Left lung (tissue), 10 donors: ENCODE measurements around the gene FAM210B. TPM values are rescaled to one million over a fixed set of nuclear protein-coding genes. Genes with fewer than 3 reads are reported as not detected.

Source experiments
- ATAC-seq: fragments of 200-7000 bp; cut with Tn5 transposase; one replicate; pipeline ENCODE4 v1.9.1; 2020; ENCODE audit warnings: moderate library complexity
- DNase-seq, 4 donors: peaks; one replicate each; pipeline ENCODE4 v3.0.0-alpha.2; 2013 to 2020
- H3K27ac ChIP-seq, 2 donors: fragments of 200-600 bp; sonication (generic) in 1 of 2; one replicate each; pipeline versions ENCODE4 v1.5.0 to v1.8.0; 2020 to 2021
- H3K27me3 ChIP-seq, 2 donors: fragments of 200-600 bp; sonication (generic) in 1 of 2; one replicate each; pipeline versions ENCODE4 v1.5.0 to v1.8.0; 2020 to 2021
- H3K36me3 ChIP-seq, 2 donors: fragments of 200-600 bp; sonication (generic) in 1 of 2; one replicate each; pipeline versions ENCODE4 v1.5.0 to v1.8.0; 2020 to 2021
- H3K4me1 ChIP-seq, 2 donors: fragments of 200-600 bp; one replicate each; pipeline ENCODE4 v1.8.0; 2021
- H3K4me3 ChIP-seq, 2 donors: fragments of 200-600 bp; sonication (generic) in 1 of 2; one replicate each; pipeline versions ENCODE4 v1.5.0 to v1.8.0; 2020 to 2021; ENCODE audit warnings: mild to moderate bottlenecking in 1 of 2
- H3K9me3 ChIP-seq, 2 donors: fragments of 200-600 bp; sonication (generic) in 1 of 2; one replicate each; pipeline versions ENCODE4 v1.5.0 to v1.8.0; 2020 to 2021
- intact Hi-C, 2 donors: fragments of 100-400 bp; cut with DNase I; formaldehyde crosslinking; loops; one replicate each; pipeline versions ENCODE4 v1.11.2 to v1.14.2; 2022
- polyA plus RNA-seq, 6 donors: library from polyadenylated mRNA; unstranded; fragments of 120-200 nt; gene quantifications; one replicate each; pipeline ENCODE4 v1.2.1, GENCODE V29; 2013; ENCODE audit not compliant: insufficient read length in 6 of 6
- total RNA-seq, 2 donors: library from RNA; stranded (reverse); fragmentation: NEBNext Ultra II Directional; extraction: Animal tissue kit (Norgen Biotek cat#: 25700); gene quantifications; one replicate each; pipeline ENCODE4 v1.2.1, GENCODE V29; 2021
- TF ChIP-seq, protein P1 (sequence below), 2 donors: fragments of 200-600 bp; sonication (generic) in 1 of 2; IDR thresholded peaks; one replicate each; pipeline versions ENCODE4 v1.5.0 to v1.8.0; 2021; ENCODE audit warnings: antibody characterized with exemption in 2 of 2
- donor health status: DM: no; HTN: yes; CAD: no.
- donor health status: DM: no; HTN: no; CAD: no.

The FAM210B gene
- total and polyA plus RNA-seq, 8 donors, result 32.0 to 68.9 (median 64.4) TPM

- TF ChIP-seq, protein P1, sequence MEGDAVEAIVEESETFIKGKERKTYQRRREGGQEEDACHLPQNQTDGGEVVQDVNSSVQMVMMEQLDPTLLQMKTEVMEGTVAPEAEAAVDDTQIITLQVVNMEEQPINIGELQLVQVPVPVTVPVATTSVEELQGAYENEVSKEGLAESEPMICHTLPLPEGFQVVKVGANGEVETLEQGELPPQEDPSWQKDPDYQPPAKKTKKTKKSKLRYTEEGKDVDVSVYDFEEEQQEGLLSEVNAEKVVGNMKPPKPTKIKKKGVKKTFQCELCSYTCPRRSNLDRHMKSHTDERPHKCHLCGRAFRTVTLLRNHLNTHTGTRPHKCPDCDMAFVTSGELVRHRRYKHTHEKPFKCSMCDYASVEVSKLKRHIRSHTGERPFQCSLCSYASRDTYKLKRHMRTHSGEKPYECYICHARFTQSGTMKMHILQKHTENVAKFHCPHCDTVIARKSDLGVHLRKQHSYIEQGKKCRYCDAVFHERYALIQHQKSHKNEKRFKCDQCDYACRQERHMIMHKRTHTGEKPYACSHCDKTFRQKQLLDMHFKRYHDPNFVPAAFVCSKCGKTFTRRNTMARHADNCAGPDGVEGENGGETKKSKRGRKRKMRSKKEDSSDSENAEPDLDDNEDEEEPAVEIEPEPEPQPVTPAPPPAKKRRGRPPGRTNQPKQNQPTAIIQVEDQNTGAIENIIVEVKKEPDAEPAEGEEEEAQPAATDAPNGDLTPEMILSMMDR (IDR thresholded peaks at IDR 0.05), result no peak
- H3K27me3 ChIP-seq, result peaks cover 0 to 43% of the 10 kb centered on the region in 2 donors
- H3K36me3 ChIP-seq, result no peaks in the 10 kb centered on the region
- no peak overlapping the region for H3K4me3 ChIP-seq
- no peaks in the 10 kb centered on the region for H3K4me1 ChIP-seq
- H3K27ac ChIP-seq, result no peak overlapping the region
- DNase-seq (no peak), ATAC-seq (no peak)
- intact Hi-C loops, result no loop called here
- no peaks in the 10 kb centered on the region for H3K9me3 ChIP-seq
Measured at GRCh38 chr20:56350842-56351241, 7.9 kb upstream of the FAM210B start.

GRCh38 chr20:56352345-56353055, 6.3 kb upstream of the FAM210B start:
- no peak for DNase-seq
- intact Hi-C loops, result no loop called here
- H3K27me3 ChIP-seq, result peaks cover 0 to 29% of the 10 kb centered on the region in 2 donors
- H3K4me3 ChIP-seq, result no peak overlapping the region
- no peaks in the 10 kb centered on the region for H3K9me3 ChIP-seq
- no peak for ATAC-seq
- H3K36me3 ChIP-seq, result no peaks in the 10 kb centered on the region
- H3K27ac ChIP-seq, result no peak overlapping the region
- TF ChIP-seq, protein P1 (IDR thresholded peaks at IDR 0.05), result no peak
- H3K4me1 ChIP-seq, result no peaks in the 10 kb centered on the region

GRCh38 chr20:56353356-56353755, 5.4 kb upstream of the FAM210B start:
- no peak overlapping the region for H3K27ac ChIP-seq
- H3K4me3 ChIP-seq, result no peak overlapping the region
- H3K4me1 ChIP-seq, result peaks cover 2 to 3% of the 10 kb centered on the region in 2 donors
- H3K9me3 ChIP-seq, result no peaks in the 10 kb centered on the region
- H3K36me3 ChIP-seq, result no peaks in the 10 kb centered on the region
- ATAC-seq, result no peak
- TF ChIP-seq, protein P1 (IDR thresholded peaks at IDR 0.05), result no peak
- peaks cover 0 to 22% of the 10 kb centered on the region in 2 donors for H3K27me3 ChIP-seq
- DNase-seq, result no peak
- intact Hi-C loops, result no loop called here

DNA sequence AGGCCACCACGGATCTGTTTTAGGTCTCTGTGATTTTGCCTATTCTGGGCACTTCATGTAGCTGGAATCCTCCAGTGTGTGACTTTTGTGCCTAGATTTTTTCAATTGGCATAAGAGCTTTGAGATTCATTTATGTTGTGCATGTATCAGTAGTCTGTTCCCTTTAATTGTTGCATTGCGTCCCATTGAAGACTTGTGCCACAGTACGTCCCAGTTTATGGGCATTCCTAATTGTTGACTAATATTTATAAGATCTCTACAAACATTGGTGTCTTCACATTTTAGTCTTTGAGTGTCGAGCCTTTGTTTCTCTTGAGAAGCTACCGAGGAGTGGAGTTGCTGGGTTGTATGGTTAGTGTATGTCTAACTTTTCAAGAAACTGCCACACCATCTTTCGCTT, 704 bp upstream of the FAM210B start:
- peak overlapping the region in 1 of 2 donors; percentile 70 for H3K4me3 ChIP-seq
- H3K4me1 ChIP-seq, result peaks cover 3 to 21% of the 10 kb centered on the region in 2 donors
- DNase-seq, result no peak
- TF ChIP-seq, protein P1 (IDR thresholded peaks at IDR 0.05), result no peak
- no peaks in the 10 kb centered on the region for H3K36me3 ChIP-seq
- intact Hi-C loops, result no loop called here
- no peak for ATAC-seq
- H3K9me3 ChIP-seq, result no peaks in the 10 kb centered on the region
- no peak overlapping the region for H3K27ac ChIP-seq
- H3K27me3 ChIP-seq, result no peaks in the 10 kb centered on the region

DNA sequence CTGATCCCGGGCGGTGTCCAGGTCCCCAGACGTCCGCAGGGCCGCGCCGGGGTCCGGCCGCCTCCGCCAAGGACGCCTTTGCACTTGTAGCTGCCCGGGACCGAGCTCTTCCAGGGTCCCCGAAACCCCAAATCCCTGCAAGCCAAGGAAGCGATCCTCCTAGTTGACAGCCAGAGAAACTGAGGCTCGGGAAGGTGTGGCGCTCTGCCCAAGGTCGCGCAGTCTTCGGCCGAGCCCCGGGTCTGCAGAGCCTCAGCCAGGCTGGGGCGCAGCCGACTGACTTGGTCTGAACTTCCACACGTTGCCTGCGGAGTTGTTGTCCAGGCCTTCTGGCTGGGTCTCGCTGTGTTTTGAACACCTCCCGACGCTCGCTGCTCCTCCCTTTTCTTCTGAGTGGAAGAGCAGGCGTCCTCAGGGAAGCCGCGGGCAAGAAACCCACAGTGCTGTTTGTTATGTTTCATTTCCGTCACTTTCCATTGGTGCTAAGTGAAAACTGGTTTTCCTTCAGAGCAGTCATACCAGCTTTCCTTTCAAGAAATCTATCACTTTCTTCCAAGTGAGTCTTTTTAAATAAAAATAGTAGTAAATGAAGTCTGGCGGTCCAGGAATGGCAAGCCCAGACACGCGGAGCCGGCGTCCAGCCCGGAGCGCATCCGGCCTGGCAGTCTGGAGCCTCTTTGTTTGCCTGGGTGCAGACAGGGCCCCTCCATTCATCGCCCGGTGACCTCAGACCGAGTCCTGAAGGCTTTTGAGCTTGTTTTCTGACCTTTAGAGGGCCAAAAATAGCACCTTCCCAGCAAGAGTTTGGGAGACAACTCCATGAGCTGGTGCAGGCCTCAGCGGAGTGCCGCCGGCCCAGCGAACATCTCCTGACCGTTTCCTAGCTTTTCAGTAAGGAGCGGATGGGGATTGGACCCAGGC, 698 bp downstream of the FAM210B start:
- Histone ChIP-seq H3K36me3 (no peaks in the 10 kb centered on the region), H3K27ac (peak overlapping the region; percentile 48 to 69), H3K4me3 (peak overlapping the region; percentile 70 to 79), H3K9me3 (no peaks in the 10 kb centered on the region), H3K27me3 (no peaks in the 10 kb centered on the region), H3K4me1 (peaks cover 3 to 21% of the 10 kb centered on the region in 2 donors)
- intact Hi-C loops, result no loop called here
- ATAC-seq, result peak; percentile 72
- peak; percentile 45 to 83 (median 52) for DNase-seq
- TF ChIP-seq, protein P1 (IDR thresholded peaks at IDR 0.05), result no peak
